Chondrocyte (in vitro differentiated cells): Measurements from ENCODE around the gene P3H1. TPM values are rescaled to one million over a fixed set of nuclear protein-coding genes. Genes with fewer than 3 reads are reported as not detected.

Experiments
- DNase-seq: peaks from one replicate; pipeline ENCODE4 v3.0.0; 2021; ENCODE audit warnings: mixed read lengths, low spot score
- H3K27ac Mint-ChIP-seq: one replicate; pipeline ENCODE4 v1.8.0; 2021; ENCODE audit warnings: mild to moderate bottlenecking, moderate library complexity, mixed read lengths; ENCODE audit not compliant: unreplicated experiment
- H3K27me3 Mint-ChIP-seq: 2 replicates; pipeline ENCODE4 v1.8.0; 2021; ENCODE audit warnings: low read depth, mixed read lengths
- H3K36me3 Mint-ChIP-seq: 2 replicates; pipeline ENCODE4 v1.8.0; 2021; ENCODE audit warnings: low read depth, mixed read lengths
- H3K4me1 Mint-ChIP-seq: 2 replicates; pipeline ENCODE4 v1.8.0; 2021; ENCODE audit warnings: low read depth, mild to moderate bottlenecking, mixed read lengths
- H3K4me3 Mint-ChIP-seq: one replicate; pipeline ENCODE4 v1.8.0; 2021; ENCODE audit warnings: mild to moderate bottlenecking, moderate library complexity, mixed read lengths; ENCODE audit not compliant: unreplicated experiment
- H3K9me3 Mint-ChIP-seq: 2 replicates; pipeline ENCODE4 v1.8.0; 2021; ENCODE audit warnings: low read depth, mixed read lengths
- CTCF ChIP-seq: fragments of 200-600 bp; sonication (generic); IDR thresholded peaks from 2 replicates; pipeline ENCODE4 v1.5.0; 2021; ENCODE audit warnings: antibody characterized with exemption, mild to moderate bottlenecking, moderate library complexity
- total RNA-seq: library from RNA; stranded (reverse); gene quantifications from 3 replicates; pipeline ENCODE4 v1.2.1, GENCODE V29; 2021

Gene P3H1
- total RNA-seq, 1 donor from 2014 or later, result 278 TPM

- H3K4me3 Mint-ChIP-seq, result no peak overlapping the region
- peaks cover 24% of the 10 kb centered on the region for H3K4me1 Mint-ChIP-seq
- H3K36me3 Mint-ChIP-seq, result peaks cover 33% of the 10 kb centered on the region
- no peaks in the 10 kb centered on the region for H3K27me3 Mint-ChIP-seq
- no peak overlapping the region for H3K27ac Mint-ChIP-seq
- TF ChIP-seq CTCF, result no peak
- DNase-seq, result no peak
- no peaks in the 10 kb centered on the region for H3K9me3 Mint-ChIP-seq
Measured at GRCh38 chr1:42773420-42773819, 6.6 kb upstream of the P3H1 start.

- Mint-ChIP-seq H3K9me3 (no peaks in the 10 kb centered on the region), H3K27me3 (no peaks in the 10 kb centered on the region), H3K36me3 (peaks cover 9% of the 10 kb centered on the region), H3K4me1 (peaks cover 32% of the 10 kb centered on the region), H3K27ac (no peak overlapping the region), H3K4me3 (no peak overlapping the region)
- no peak for TF ChIP-seq CTCF
- no peak for DNase-seq
Measured at GRCh38 chr1:42769811-42770210, 3.0 kb upstream of the P3H1 start.

GRCh38 chr1:42768172-42768571 lies 1.3 kb upstream of the P3H1 start:
- H3K27ac Mint-ChIP-seq, result peak overlapping the region; percentile 2
- H3K4me3 Mint-ChIP-seq, result no peak overlapping the region
- peaks cover 4% of the 10 kb centered on the region for H3K36me3 Mint-ChIP-seq
- H3K27me3 Mint-ChIP-seq, result no peaks in the 10 kb centered on the region
- H3K9me3 Mint-ChIP-seq, result no peaks in the 10 kb centered on the region
- no peak for TF ChIP-seq CTCF
- DNase-seq, result no peak
- H3K4me1 Mint-ChIP-seq, result peaks cover 30% of the 10 kb centered on the region

- Mint-ChIP-seq H3K9me3 (no peaks in the 10 kb centered on the region), H3K4me3 (no peak overlapping the region), H3K27me3 (no peaks in the 10 kb centered on the region), H3K4me1 (peaks cover 29% of the 10 kb centered on the region), H3K27ac (peak overlapping the region; percentile 8), H3K36me3 (peaks cover 3% of the 10 kb centered on the region)
- DNase-seq, result no peak
- no peak for TF ChIP-seq CTCF
Measured at GRCh38 chr1:42767510-42768000, 727 bp upstream of the P3H1 start.

- Mint-ChIP-seq H3K27me3 (no peaks in the 10 kb centered on the region), H3K9me3 (no peaks in the 10 kb centered on the region), H3K4me1 (peaks cover 33% of the 10 kb centered on the region), H3K27ac (no peak overlapping the region), H3K36me3 (peaks cover 4% of the 10 kb centered on the region), H3K4me3 (no peak overlapping the region)
- TF ChIP-seq CTCF, result peak; percentile 78
- DNase-seq, result no peak
Measured at GRCh38 chr1:42765832-42766740, 742 bp downstream of the P3H1 start.
